Loucy (cell line): Measurements from ENCODE around the gene UBE3C.
"Not testable (repeated sequence)": the region's sequence is repeated elsewhere in the genome, so short reads cannot be mapped to it uniquely, and the experiment has no call there.

Source experiments
- H2AFZ ChIP-seq: fragments of 200-600 bp; sonication (generic); 2 replicates; pipeline ENCODE4 v1.6.0; 2016; ENCODE audit warnings: antibody characterized with exemption, mild to moderate bottlenecking, low read length, moderate library complexity
- H3F3A ChIP-seq: fragments of 200-600 bp; 2 replicates; pipeline ENCODE4 v1.6.0; 2016; ENCODE audit warnings: antibody characterized with exemption, low read depth, mild to moderate bottlenecking
- H3K27me3 ChIP-seq: fragments of 200-600 bp; sonication (generic); 2 replicates; pipeline ENCODE4 v1.6.1; 2014; ENCODE audit warnings: low read length, mild to moderate bottlenecking; ENCODE audit not compliant: insufficient read depth, poor library complexity, severe bottlenecking
- H3K36me3 ChIP-seq: fragments of 200-600 bp; sonication (generic); 2 replicates; pipeline ENCODE4 v1.6.1; 2016; ENCODE audit warnings: low read length; ENCODE audit not compliant: insufficient read depth
- H3K4me1 ChIP-seq: fragments of 200-600 bp; sonication (generic); 2 replicates; pipeline ENCODE4 v1.5.1; 2014; ENCODE audit warnings: low read length, mild to moderate bottlenecking; ENCODE audit not compliant: insufficient read depth, poor library complexity, severe bottlenecking
- H3K4me2 ChIP-seq: fragments of 200-600 bp; sonication (generic); 2 replicates; pipeline ENCODE4 v1.6.0; 2014; ENCODE audit warnings: antibody characterized with exemption, low read length, low read depth, mild to moderate bottlenecking; ENCODE audit not compliant: poor library complexity, severe bottlenecking
- H3K4me3 ChIP-seq: fragments of 200-600 bp; sonication (generic); 2 replicates; pipeline ENCODE4 v1.5.1; 2014; ENCODE audit warnings: low read length, mild to moderate bottlenecking, mixed read lengths; ENCODE audit not compliant: poor library complexity, severe bottlenecking
- H3K79me2 ChIP-seq: fragments of 200-600 bp; sonication (generic); 2 replicates; pipeline ENCODE4 v1.6.1; 2014; ENCODE audit warnings: low read length; ENCODE audit not compliant: insufficient read depth
- H3K9ac ChIP-seq: fragments of 200-600 bp; sonication (generic); 2 replicates; pipeline ENCODE4 v1.6.0; 2014; ENCODE audit warnings: mild to moderate bottlenecking, low read depth, low read length, moderate library complexity; ENCODE audit not compliant: poor library complexity, severe bottlenecking
- H3K9me2 ChIP-seq: fragments of 200-600 bp; sonication (generic); replicated peaks from 2 replicates; pipeline ENCODE4 v1.6.1; 2016; ENCODE audit warnings: low read depth, low read length, mixed read lengths
- H3K9me3 ChIP-seq: fragments of 200-600 bp; sonication (generic); 2 replicates; pipeline ENCODE4 v1.6.1; 2014; ENCODE audit warnings: mild to moderate bottlenecking, antibody characterized with exemption, low read length, low read depth; ENCODE audit not compliant: insufficient read depth
- H4K20me1 ChIP-seq: fragments of 200-600 bp; sonication (generic); 2 replicates; pipeline ENCODE4 v1.6.0; 2014; ENCODE audit warnings: antibody characterized with exemption, low read length, mild to moderate bottlenecking; ENCODE audit not compliant: insufficient read depth, poor library complexity, severe bottlenecking
- CTCF ChIP-seq: fragments of 200-600 bp; sonication (generic); conservative IDR thresholded peaks from 2 replicates; pipeline ENCODE4 v1.5.1; 2014; ENCODE audit warnings: mild to moderate bottlenecking, antibody characterized with exemption, low read length
- EZH2phosphoT487 ChIP-seq: fragments of 200-600 bp; IDR thresholded peaks from 2 replicates; pipeline ENCODE4 v1.6.1; 2018; ENCODE audit warnings: antibody characterized with exemption, mild to moderate bottlenecking, moderate library complexity, borderline replicate concordance

Gene UBE3C

GRCh38 chr7:157129907-157130460 lies 8.7 kb upstream of the UBE3C start:
- no peak overlapping the region for H3K9ac ChIP-seq

DNA sequence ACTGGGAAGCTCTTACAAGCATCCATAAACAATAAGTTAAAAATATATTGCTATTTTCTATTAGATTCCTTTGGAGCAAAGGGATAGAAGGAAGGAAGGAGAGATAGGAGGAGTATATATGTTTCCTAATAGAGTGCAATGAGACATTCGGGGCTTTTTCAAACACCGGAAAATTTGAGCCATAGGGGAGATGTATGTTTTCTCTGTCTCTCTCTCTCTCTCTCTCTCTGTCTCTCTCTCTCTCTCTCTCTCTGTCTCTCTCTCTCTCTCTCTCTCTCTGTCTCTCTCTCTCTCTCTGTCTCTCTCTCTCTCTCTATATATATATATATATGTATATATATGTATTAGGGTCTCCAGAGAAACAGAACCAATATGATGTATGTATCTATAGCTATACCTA lies 7.9 kb upstream of the UBE3C start:
- not testable (repeated sequence) for H3K27me3 ChIP-seq, H3F3A ChIP-seq, H3K79me2 ChIP-seq, H3K9ac ChIP-seq, H3K36me3 ChIP-seq, H3K4me3 ChIP-seq, H3K4me1 ChIP-seq, H3K9me3 ChIP-seq, H3K4me2 ChIP-seq, H4K20me1 ChIP-seq, H2AFZ ChIP-seq, H3K9me2 ChIP-seq

More at GRCh38 chr7:157129907-157130460, 8.7 kb upstream of the UBE3C start:
- no peak overlapping the region for H3K4me2 ChIP-seq
- H4K20me1 ChIP-seq: no peaks in the 10 kb centered on the region
- no peak overlapping the region for H3K4me3 ChIP-seq
- H3K9me3 ChIP-seq: no peaks in the 10 kb centered on the region
- H3F3A ChIP-seq: no peaks in the 10 kb centered on the region
- H3K9me2 ChIP-seq: no peaks in the 10 kb centered on the region
- H2AFZ ChIP-seq: no peak overlapping the region
- no peaks in the 10 kb centered on the region for H3K36me3 ChIP-seq
- no peaks in the 10 kb centered on the region for H3K27me3 ChIP-seq
- H3K4me1 ChIP-seq: no peaks in the 10 kb centered on the region
- no peaks in the 10 kb centered on the region for H3K79me2 ChIP-seq
- TF ChIP-seq EZH2phosphoT487 (no peak), CTCF (no peak)

- no peaks in the 10 kb centered on the region for H3K27me3 ChIP-seq
- H3K9me2 ChIP-seq: no peaks in the 10 kb centered on the region
- no peaks in the 10 kb centered on the region for H3K36me3 ChIP-seq
- no peaks in the 10 kb centered on the region for H3K9me3 ChIP-seq
- no peak overlapping the region for H2AFZ ChIP-seq
- TF ChIP-seq CTCF (no peak), EZH2phosphoT487 (no peak)
- peaks cover 6% of the 10 kb centered on the region for H3K4me1 ChIP-seq
- H3K4me2 ChIP-seq: no peak overlapping the region
- no peaks in the 10 kb centered on the region for H4K20me1 ChIP-seq
- H3F3A ChIP-seq: no peaks in the 10 kb centered on the region
- H3K4me3 ChIP-seq: no peak overlapping the region
- 0 out of 2 replicates have a peak, but pooled peaks cover 2% of the 10 kb centered on the region for H3K79me2 ChIP-seq
- no peak overlapping the region for H3K9ac ChIP-seq
Measured at GRCh38 chr7:157132796-157133195, 5.9 kb upstream of the UBE3C start.

DNA sequence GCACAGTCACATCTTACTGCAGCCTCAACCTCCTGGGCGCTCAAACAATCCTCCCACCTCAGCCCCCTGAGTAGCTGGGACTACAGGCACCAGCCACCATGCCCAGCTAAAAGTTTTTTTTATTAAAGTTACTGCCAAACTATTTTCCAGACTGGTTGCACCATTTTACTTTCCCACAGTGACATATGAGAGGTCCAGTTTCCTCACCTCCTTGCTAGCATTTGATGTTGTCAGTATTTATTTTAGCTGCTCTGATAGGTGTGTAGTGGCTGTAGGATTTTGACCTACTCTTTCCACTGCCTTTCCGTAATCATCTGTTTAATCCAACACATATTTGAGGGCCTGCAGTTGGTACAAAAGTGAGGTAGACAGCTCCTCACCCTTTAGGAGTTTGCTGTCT lies 5.4 kb upstream of the UBE3C start:
- Histone ChIP-seq H3K79me2 (0 out of 2 replicates have a peak, but pooled peaks cover 6% of the 10 kb centered on the region), H3K4me2 (no peak overlapping the region), H2AFZ (no peak overlapping the region), H4K20me1 (no peaks in the 10 kb centered on the region), H3K4me1 (peaks cover 6% of the 10 kb centered on the region), H3K4me3 (no peak overlapping the region), H3F3A (no peaks in the 10 kb centered on the region), H3K9ac (no peak overlapping the region), H3K27me3 (no peaks in the 10 kb centered on the region), H3K36me3 (no peaks in the 10 kb centered on the region), H3K9me3 (no peaks in the 10 kb centered on the region), H3K9me2 (no peaks in the 10 kb centered on the region)
- TF ChIP-seq CTCF (no peak), EZH2phosphoT487 (no peak)
